Measurements from ENCODE around the gene STK32B. TPM values are rescaled to one million over a fixed set of nuclear protein-coding genes. Genes with fewer than 3 reads are reported as not detected.

STK32B gene
- total RNA-seq, 4 donors from 2014 or later = 0.46 to 0.68 (median 0.49) TPM; not detected in 1

GRCh38 chr4:5019796-5020195 lies 31.5 kb upstream of the STK32B start:
- ATAC-seq = no peak
- H3K27ac ChIP-seq = no peak overlapping the region
- TF ChIP-seq CTCF (IDR thresholded peaks at IDR 0.05 in 4 of 5, conservative IDR thresholded peaks at IDR 0.05 in 1 of 5) (no peak), POLR2A (IDR thresholded peaks at IDR 0.05) (no peak)
- no peak for DNase-seq
- peaks cover 4 to 16% (median 5%) of the 10 kb centered on the region in 3 donors for H3K27me3 ChIP-seq
- H3K4me1 ChIP-seq = no peaks in the 10 kb centered on the region
- no peaks in the 10 kb centered on the region for H3K36me3 ChIP-seq
- no peaks in the 10 kb centered on the region for H3K9me3 ChIP-seq
- in situ Hi-C loops (cut with MboI; ENCODE audit: low sequenced_read_pairs in 4 of 4) = no loop called here
- intact Hi-C loops (cut with DNase I; ENCODE audit: low total_unique reads) = no loop called here
- no peak overlapping the region for H3K4me3 ChIP-seq

GRCh38 chr4:5020341-5020740 lies 30.9 kb upstream of the STK32B start:
- in situ Hi-C loops (cut with MboI; ENCODE audit: low sequenced_read_pairs in 4 of 4) (no loop called here), intact Hi-C loops (cut with DNase I; ENCODE audit: low total_unique reads) (no loop called here)
- TF ChIP-seq CTCF (IDR thresholded peaks at IDR 0.05 in 4 of 5, conservative IDR thresholded peaks at IDR 0.05 in 1 of 5) (no peak), POLR2A (IDR thresholded peaks at IDR 0.05) (no peak)

GRCh38 chr4:5021546-5021945 lies 29.7 kb upstream of the STK32B start:
- in situ Hi-C loops (cut with MboI; ENCODE audit: low sequenced_read_pairs in 4 of 4) (no loop called here), intact Hi-C loops (cut with DNase I; ENCODE audit: low total_unique reads) (no loop called here)
- Histone ChIP-seq H3K4me3 (no peak overlapping the region), H3K27me3 (peaks cover 4 to 16% (median 5%) of the 10 kb centered on the region in 3 donors), H3K36me3 (no peaks in the 10 kb centered on the region), H3K4me1 (no peaks in the 10 kb centered on the region), H3K9me3 (no peaks in the 10 kb centered on the region), H3K27ac (no peak overlapping the region)
- ATAC-seq (no peak), DNase-seq (no peak)
- TF ChIP-seq POLR2A (IDR thresholded peaks at IDR 0.05) = no peak
- no peak for TF ChIP-seq CTCF (IDR thresholded peaks at IDR 0.05 in 4 of 5, conservative IDR thresholded peaks at IDR 0.05 in 1 of 5)

More at GRCh38 chr4:5020341-5020740, 30.9 kb upstream of the STK32B start:
- no peaks in the 10 kb centered on the region for H3K36me3 ChIP-seq
- ATAC-seq (no peak), DNase-seq (no peak)
- no peak overlapping the region for H3K27ac ChIP-seq
- H3K9me3 ChIP-seq = no peaks in the 10 kb centered on the region
- no peaks in the 10 kb centered on the region for H3K4me1 ChIP-seq
- peaks cover 4 to 16% (median 5%) of the 10 kb centered on the region in 3 donors for H3K27me3 ChIP-seq
- no peak overlapping the region for H3K4me3 ChIP-seq

GRCh38 chr4:5024673-5025072 lies 26.6 kb upstream of the STK32B start:
- Histone ChIP-seq H3K36me3 (no peaks in the 10 kb centered on the region), H3K4me3 (no peak overlapping the region), H3K27ac (no peak overlapping the region), H3K9me3 (no peaks in the 10 kb centered on the region), H3K27me3 (peaks cover 0 to under 1% (median 0%) of the 10 kb centered on the region in 3 donors), H3K4me1 (no peaks in the 10 kb centered on the region)
- in situ Hi-C loops (cut with MboI; ENCODE audit: low sequenced_read_pairs in 4 of 4) (loop anchor here in 1 of 4 donors (25.0 kb wide), 1 partner anchor 788 kb away; no protein-coding TSS in a partner anchor), intact Hi-C loops (cut with DNase I; ENCODE audit: low total_unique reads) (no loop called here)
- no peak for TF ChIP-seq POLR2A (IDR thresholded peaks at IDR 0.05)
- TF ChIP-seq CTCF (IDR thresholded peaks at IDR 0.05 in 4 of 5, conservative IDR thresholded peaks at IDR 0.05 in 1 of 5) = no peak
- peak in 1 of 2 donors; percentile 68 for ATAC-seq
- DNase-seq = peak in 1 of 2 donors; percentile 22

GRCh38 chr4:5026371-5026770 lies 24.9 kb upstream of the STK32B start:
- TF ChIP-seq POLR2A (IDR thresholded peaks at IDR 0.05) = no peak
- no peak for TF ChIP-seq CTCF (IDR thresholded peaks at IDR 0.05 in 4 of 5, conservative IDR thresholded peaks at IDR 0.05 in 1 of 5)
- H3K4me1 ChIP-seq = peaks cover 0 to 4% of the 10 kb centered on the region in 2 donors
- no peaks in the 10 kb centered on the region for H3K27me3 ChIP-seq
- H3K36me3 ChIP-seq = no peaks in the 10 kb centered on the region
- no peak for ATAC-seq
- H3K9me3 ChIP-seq = no peaks in the 10 kb centered on the region
- DNase-seq = no peak
- intact Hi-C loops (cut with DNase I; ENCODE audit: low total_unique reads) = no loop called here
- H3K27ac ChIP-seq = no peak overlapping the region
- in situ Hi-C loops (cut with MboI; ENCODE audit: low sequenced_read_pairs in 4 of 4) = loop anchor here in 1 of 4 donors (25.0 kb wide), 1 partner anchor 786 kb away; no protein-coding TSS in a partner anchor
- no peak overlapping the region for H3K4me3 ChIP-seq

All from gastrocnemius medialis (tissue), 4 donors.